GM23338 (cell line): ENCODE measurements around the gene SMTNL1. TPM values are rescaled to one million over a fixed set of nuclear protein-coding genes. Genes with fewer than 3 reads are reported as not detected.

Experiments
- ATAC-seq: fragments of 200-7000 bp; cut with Tn5 transposase; 3 replicates; pipeline ENCODE4 v1.9.1; 2020
- DNase-seq: peaks from one replicate; pipeline ENCODE4 v3.0.0-alpha.2; 2015; ENCODE audit warnings: low spot score
- H2AFZ ChIP-seq: fragments of 200-600 bp; sonication (generic); 2 replicates; pipeline ENCODE4 v1.8.0; 2016; ENCODE audit warnings: antibody characterized with exemption, mild to moderate bottlenecking, moderate library complexity
- H3F3A ChIP-seq: fragments of 200-600 bp; sonication (generic); replicated peaks from 2 replicates; pipeline ENCODE4 v1.8.0; 2017; ENCODE audit warnings: antibody characterized with exemption, mixed run types, low read depth
- H3K27ac ChIP-seq: fragments of 200-600 bp; sonication (generic); 2 replicates; pipeline ENCODE4 v1.6.1; 2016; ENCODE audit warnings: low read depth
- H3K27me3 ChIP-seq: fragments of 200-600 bp; sonication (generic); 2 replicates; pipeline ENCODE4 v1.8.0; 2016; ENCODE audit warnings: mild to moderate bottlenecking, mixed run types, moderate library complexity; ENCODE audit not compliant: insufficient read depth
- H3K36me3 ChIP-seq: fragments of 200-600 bp; sonication (generic); 2 replicates; pipeline ENCODE4 v1.8.0; 2016; ENCODE audit warnings: mild to moderate bottlenecking; ENCODE audit not compliant: insufficient read depth
- H3K4me1 ChIP-seq: fragments of 200-600 bp; sonication (generic); 2 replicates; pipeline ENCODE4 v1.8.0; 2016; ENCODE audit warnings: mild to moderate bottlenecking, moderate library complexity; ENCODE audit not compliant: insufficient read depth
- H3K4me2 ChIP-seq: fragments of 200-600 bp; sonication (generic); 2 replicates; pipeline ENCODE4 v1.7.1; 2017; ENCODE audit warnings: mixed run types
- H3K4me3 ChIP-seq: fragments of 200-600 bp; sonication (generic); 2 replicates; pipeline ENCODE4 v1.6.1; 2016; ENCODE audit warnings: mixed run types
- H3K79me2 ChIP-seq: fragments of 200-600 bp; sonication (generic); replicated peaks from 2 replicates; pipeline ENCODE4 v1.8.0; 2017; ENCODE audit warnings: mild to moderate bottlenecking; ENCODE audit not compliant: insufficient read depth
- H3K9me2 ChIP-seq: fragments of 200-600 bp; sonication (generic); 2 replicates; pipeline ENCODE4 v1.8.0; 2017; ENCODE audit not compliant: insufficient read depth
- H4K20me1 ChIP-seq: fragments of 200-600 bp; sonication (generic); replicated peaks from 2 replicates; pipeline ENCODE4 v1.8.0; 2017; ENCODE audit warnings: mild to moderate bottlenecking; ENCODE audit not compliant: insufficient read depth
- H3K27ac Mint-ChIP-seq: 2 replicates; pipeline ENCODE4 v1.8.0; 2020; ENCODE audit warnings: inconsistent platforms, mild to moderate bottlenecking, moderate library complexity, mixed read lengths
- H3K27me3 Mint-ChIP-seq: 3 replicates; pipeline ENCODE4 v1.8.0; 2022; ENCODE audit warnings: low read depth, mild to moderate bottlenecking, moderate library complexity, mixed read lengths, inconsistent platforms; ENCODE audit not compliant: insufficient read depth, poor library complexity
- H3K36me3 Mint-ChIP-seq: 3 replicates; pipeline ENCODE4 v1.8.0; 2021; ENCODE audit warnings: low read depth, mild to moderate bottlenecking, inconsistent platforms, moderate library complexity, mixed read lengths
- H3K4me1 Mint-ChIP-seq: 3 replicates; pipeline ENCODE4 v1.8.0; 2020; ENCODE audit warnings: mild to moderate bottlenecking, inconsistent platforms, mixed read lengths
- H3K4me3 Mint-ChIP-seq: 3 replicates; pipeline ENCODE4 v1.8.0; 2021; ENCODE audit warnings: moderate library complexity, mild to moderate bottlenecking, inconsistent platforms, mixed read lengths
- H3K9me3 Mint-ChIP-seq: 3 replicates; pipeline ENCODE4 v1.8.0; 2020; ENCODE audit warnings: moderate library complexity, mild to moderate bottlenecking, inconsistent platforms, mixed read lengths
- CREB1 ChIP-seq: fragments of 250-450 bp; sonication (Bioruptor Pico); IDR thresholded peaks from 2 replicates; pipeline ENCODE4 v1.5.0; 2020; ENCODE audit warnings: low read depth, mild to moderate bottlenecking, moderate library complexity
- STAT1 ChIP-seq: IDR thresholded peaks from one replicate; pipeline ENCODE4 v1.6.1; 2016; ENCODE audit warnings: antibody characterized with exemption; ENCODE audit not compliant: unreplicated experiment
- ZNF114 ChIP-seq: fragments of 250-450 bp; sonication (Bioruptor Pico); IDR thresholded peaks from 2 replicates; pipeline ENCODE4 v1.5.0; 2020; ENCODE audit warnings: mild to moderate bottlenecking, moderate library complexity
- ZNF331 ChIP-seq: fragments of 250-450 bp; sonication (Bioruptor Pico); IDR thresholded peaks from 2 replicates; pipeline ENCODE4 v1.5.0; 2020; ENCODE audit warnings: low read depth, mild to moderate bottlenecking, moderate library complexity
- polyA plus RNA-seq: library from polyadenylated mRNA; unstranded; fragments of >200 nt; fragmentation: Nextera tagmentation; extraction: Ambion mirVana; gene quantifications from 2 replicates; pipeline ENCODE4 v1.2.1, GENCODE V29; 2016
- total RNA-seq: library from RNA; depleted of rRNA; stranded (reverse); fragments of >200 nt; shearing (Covaris generic); gene quantifications from 2 replicates; pipeline ENCODE4 v1.2.3, GENCODE V29; 2014
- TF ChIP-seq, protein P1 (sequence below): fragments of 250-450 bp; sonication (Bioruptor Pico); IDR thresholded peaks from 2 replicates; pipeline ENCODE4 v1.5.0; 2020; ENCODE audit warnings: mild to moderate bottlenecking, moderate library complexity

SMTNL1 gene
- total and polyA plus RNA-seq, 2 experiments from 2014 or later: 0.31 to 0.70 TPM

DNA sequence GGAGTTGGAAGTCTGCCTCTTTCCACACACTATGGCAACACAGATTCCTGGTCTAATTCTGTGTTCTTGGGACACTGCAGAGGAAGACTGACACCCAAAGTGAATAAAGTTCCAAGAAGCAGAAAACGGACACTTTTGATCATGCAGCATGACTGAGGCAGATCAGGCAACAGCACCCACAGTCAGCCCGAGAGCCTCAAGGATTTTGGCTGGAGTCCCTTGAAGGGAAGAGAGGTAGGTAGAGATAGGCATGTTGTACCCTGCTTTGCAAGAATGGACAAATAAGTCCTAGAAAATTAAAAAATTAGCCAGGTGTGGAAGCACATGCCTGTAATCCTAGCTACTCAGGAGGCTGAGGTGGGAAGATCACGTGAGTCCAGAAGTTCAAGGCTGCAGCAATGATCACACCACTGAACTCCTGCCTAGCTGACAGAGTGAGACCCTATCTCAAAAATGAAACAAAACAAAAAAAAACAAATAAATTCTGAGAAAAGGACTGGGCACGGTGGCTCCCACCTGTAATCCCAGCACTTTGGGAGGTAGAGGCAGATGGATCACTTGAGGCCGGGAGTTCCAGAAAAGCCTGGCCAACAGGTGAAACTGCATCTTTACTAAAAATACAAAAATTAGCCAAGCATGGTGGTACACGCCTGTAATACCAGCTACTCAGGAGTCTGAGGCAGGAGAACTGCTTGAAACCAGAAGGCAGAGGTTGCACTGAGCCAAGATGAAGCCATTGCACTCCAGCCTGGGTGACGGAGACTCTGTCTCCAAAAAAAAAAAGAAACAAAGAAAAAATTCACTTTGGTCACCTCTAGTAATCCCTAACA is 28.8 kb upstream of the SMTNL1 start (continued):
- TF ChIP-seq, protein P1, sequence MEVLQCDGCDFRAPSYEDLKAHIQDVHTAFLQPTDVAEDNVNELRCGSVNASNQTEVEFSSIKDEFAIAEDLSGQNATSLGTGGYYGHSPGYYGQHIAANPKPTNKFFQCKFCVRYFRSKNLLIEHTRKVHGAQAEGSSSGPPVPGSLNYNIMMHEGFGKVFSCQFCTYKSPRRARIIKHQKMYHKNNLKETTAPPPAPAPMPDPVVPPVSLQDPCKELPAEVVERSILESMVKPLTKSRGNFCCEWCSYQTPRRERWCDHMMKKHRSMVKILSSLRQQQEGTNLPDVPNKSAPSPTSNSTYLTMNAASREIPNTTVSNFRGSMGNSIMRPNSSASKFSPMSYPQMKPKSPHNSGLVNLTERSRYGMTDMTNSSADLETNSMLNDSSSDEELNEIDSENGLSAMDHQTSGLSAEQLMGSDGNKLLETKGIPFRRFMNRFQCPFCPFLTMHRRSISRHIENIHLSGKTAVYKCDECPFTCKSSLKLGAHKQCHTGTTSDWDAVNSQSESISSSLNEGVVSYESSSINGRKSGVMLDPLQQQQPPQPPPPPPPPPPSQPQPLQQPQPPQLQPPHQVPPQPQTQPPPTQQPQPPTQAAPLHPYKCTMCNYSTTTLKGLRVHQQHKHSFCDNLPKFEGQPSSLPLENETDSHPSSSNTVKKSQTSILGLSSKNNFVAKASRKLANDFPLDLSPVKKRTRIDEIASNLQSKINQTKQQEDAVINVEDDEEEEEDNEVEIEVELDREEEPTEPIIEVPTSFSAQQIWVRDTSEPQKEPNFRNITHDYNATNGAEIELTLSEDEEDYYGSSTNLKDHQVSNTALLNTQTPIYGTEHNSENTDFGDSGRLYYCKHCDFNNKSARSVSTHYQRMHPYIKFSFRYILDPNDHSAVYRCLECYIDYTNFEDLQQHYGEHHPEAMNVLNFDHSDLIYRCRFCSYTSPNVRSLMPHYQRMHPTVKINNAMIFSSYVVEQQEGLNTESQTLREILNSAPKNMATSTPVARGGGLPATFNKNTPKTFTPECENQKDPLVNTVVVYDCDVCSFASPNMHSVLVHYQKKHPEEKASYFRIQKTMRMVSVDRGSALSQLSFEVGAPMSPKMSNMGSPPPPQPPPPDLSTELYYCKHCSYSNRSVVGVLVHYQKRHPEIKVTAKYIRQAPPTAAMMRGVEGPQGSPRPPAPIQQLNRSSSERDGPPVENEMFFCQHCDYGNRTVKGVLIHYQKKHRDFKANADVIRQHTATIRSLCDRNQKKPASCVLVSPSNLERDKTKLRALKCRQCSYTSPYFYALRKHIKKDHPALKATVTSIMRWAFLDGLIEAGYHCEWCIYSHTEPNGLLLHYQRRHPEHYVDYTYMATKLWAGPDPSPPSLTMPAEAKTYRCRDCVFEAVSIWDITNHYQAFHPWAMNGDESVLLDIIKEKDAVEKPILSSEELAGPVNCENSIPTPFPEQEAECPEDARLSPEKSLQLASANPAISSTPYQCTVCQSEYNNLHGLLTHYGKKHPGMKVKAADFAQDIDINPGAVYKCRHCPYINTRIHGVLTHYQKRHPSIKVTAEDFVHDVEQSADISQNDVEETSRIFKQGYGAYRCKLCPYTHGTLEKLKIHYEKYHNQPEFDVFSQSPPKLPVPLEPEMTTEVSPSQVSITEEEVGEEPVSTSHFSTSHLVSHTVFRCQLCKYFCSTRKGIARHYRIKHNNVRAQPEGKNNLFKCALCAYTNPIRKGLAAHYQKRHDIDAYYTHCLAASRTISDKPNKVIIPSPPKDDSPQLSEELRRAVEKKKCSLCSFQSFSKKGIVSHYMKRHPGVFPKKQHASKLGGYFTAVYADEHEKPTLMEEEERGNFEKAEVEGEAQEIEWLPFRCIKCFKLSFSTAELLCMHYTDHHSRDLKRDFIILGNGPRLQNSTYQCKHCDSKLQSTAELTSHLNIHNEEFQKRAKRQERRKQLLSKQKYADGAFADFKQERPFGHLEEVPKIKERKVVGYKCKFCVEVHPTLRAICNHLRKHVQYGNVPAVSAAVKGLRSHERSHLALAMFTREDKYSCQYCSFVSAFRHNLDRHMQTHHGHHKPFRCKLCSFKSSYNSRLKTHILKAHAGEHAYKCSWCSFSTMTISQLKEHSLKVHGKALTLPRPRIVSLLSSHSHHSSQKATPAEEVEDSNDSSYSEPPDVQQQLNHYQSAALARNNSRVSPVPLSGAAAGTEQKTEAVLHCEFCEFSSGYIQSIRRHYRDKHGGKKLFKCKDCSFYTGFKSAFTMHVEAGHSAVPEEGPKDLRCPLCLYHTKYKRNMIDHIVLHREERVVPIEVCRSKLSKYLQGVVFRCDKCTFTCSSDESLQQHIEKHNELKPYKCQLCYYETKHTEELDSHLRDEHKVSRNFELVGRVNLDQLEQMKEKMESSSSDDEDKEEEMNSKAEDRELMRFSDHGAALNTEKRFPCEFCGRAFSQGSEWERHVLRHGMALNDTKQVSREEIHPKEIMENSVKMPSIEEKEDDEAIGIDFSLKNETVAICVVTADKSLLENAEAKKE (CRISPR knock-in tag): no peak
- TF ChIP-seq ZNF331: no peak
- TF ChIP-seq CREB1 (CRISPR knock-in tag): no peak
- no peak for TF ChIP-seq STAT1
- no peak for TF ChIP-seq ZNF114 (CRISPR knock-in tag)

DNA sequence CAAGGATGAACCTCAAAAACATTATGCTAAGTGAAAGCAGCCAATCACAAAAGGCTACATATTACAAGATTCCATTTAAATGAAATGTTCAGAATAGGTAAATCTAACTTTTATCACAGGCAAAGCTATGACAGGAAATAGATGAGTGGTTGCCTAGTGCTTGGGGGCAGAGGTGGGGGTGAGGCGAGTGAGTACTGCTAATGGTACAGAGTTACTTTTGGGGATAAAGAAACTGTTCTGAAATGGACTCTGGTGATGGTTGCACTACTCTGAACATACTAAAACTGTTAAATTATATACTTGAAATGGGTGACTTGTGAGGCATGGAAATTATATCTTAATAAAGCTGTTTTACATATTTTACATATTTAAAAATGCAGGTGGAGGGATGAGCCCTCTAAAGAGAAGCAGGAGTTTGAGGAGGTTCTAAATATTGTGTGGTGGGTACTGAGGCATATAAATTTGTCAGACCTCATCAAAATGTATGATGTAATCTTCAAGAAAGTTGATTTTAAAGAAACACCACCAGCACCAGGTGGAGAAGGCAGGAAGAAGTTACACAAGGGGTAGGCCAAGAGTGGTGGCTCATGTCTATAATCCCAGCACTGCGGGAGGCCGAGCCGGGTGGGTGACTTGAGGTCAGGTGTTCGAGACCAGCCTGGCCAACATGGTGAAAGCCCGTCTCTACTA is 25.5 kb upstream of the SMTNL1 start:
- Histone ChIP-seq H3K36me3 (no peaks in the 10 kb centered on the region), H3K9me2 (no peaks in the 10 kb centered on the region), H3F3A (peaks cover 6% of the 10 kb centered on the region; the same call in 1 of the 2 replicates), H3K27ac (no peak overlapping the region), H3K79me2 (peaks cover 31% of the 10 kb centered on the region), H2AFZ (no peak overlapping the region), H3K4me1 (peaks cover 11% of the 10 kb centered on the region), H3K4me3 (no peak overlapping the region), H3K27me3 (peaks cover 10% of the 10 kb centered on the region), H3K4me2 (no peak overlapping the region), H4K20me1 (no peaks in the 10 kb centered on the region)
- DNase-seq: no peak
- Mint-ChIP-seq H3K4me1 (peaks cover 26% of the 10 kb centered on the region), H3K27me3 (peaks cover 11% of the 10 kb centered on the region), H3K27ac (no peak overlapping the region), H3K4me3 (no peak overlapping the region; the same call in 2 of the 3 replicates), H3K36me3 (peaks cover 19% of the 10 kb centered on the region), H3K9me3 (no peaks in the 10 kb centered on the region)
- ATAC-seq: no peak
- TF ChIP-seq, protein P1 (CRISPR knock-in tag): no peak
